Immature natural killer cell (primary cell): ENCODE data around the gene CYP4F11. TPM values are rescaled to one million over a fixed set of nuclear protein-coding genes. Genes with fewer than 3 reads are reported as not detected.
"Not testable (repeated sequence)": the region's sequence is repeated elsewhere in the genome, so short reads cannot be mapped to it uniquely, and the experiment has no call there.

Experiments used
- DNase-seq, 3 donors: peaks; one replicate each; pipeline ENCODE4 v3.0.0; 2022; ENCODE audit warnings: mixed read lengths in 1 of 3
- H3K27ac Mint-ChIP-seq, 6 donors: one replicate each; pipeline ENCODE4 v1.8.0; 2020; ENCODE audit warnings: mixed read lengths in 6 of 6, mild to moderate bottlenecking in 5 of 6, inconsistent platforms in 4 of 6, moderate library complexity in 3 of 6
- H3K27me3 Mint-ChIP-seq, 3 donors: one replicate each; pipeline ENCODE4 v1.8.0; 2020 to 2021; ENCODE audit warnings: low read depth in 3 of 3, mild to moderate bottlenecking in 3 of 3, mixed read lengths in 3 of 3, moderate library complexity in 3 of 3, inconsistent platforms in 1 of 3
- H3K36me3 Mint-ChIP-seq, 3 donors: one replicate each; pipeline ENCODE4 v1.8.0; 2020; ENCODE audit warnings: mixed read lengths in 3 of 3, inconsistent platforms in 2 of 3, mild to moderate bottlenecking in 2 of 3
- H3K4me1 Mint-ChIP-seq, 2 donors: one replicate each; pipeline ENCODE4 v1.8.0; 2020; ENCODE audit warnings: inconsistent platforms in 2 of 2, mild to moderate bottlenecking in 2 of 2, mixed read lengths in 2 of 2, moderate library complexity in 1 of 2
- H3K4me3 Mint-ChIP-seq, 5 donors: one replicate each; pipeline ENCODE4 v1.8.0; 2020; ENCODE audit warnings: mild to moderate bottlenecking in 5 of 5, mixed read lengths in 5 of 5, inconsistent platforms in 3 of 5, moderate library complexity in 3 of 5
- H3K9me3 Mint-ChIP-seq, 6 donors: one replicate each; pipeline ENCODE4 v1.8.0; 2020; ENCODE audit warnings: mild to moderate bottlenecking in 6 of 6, mixed read lengths in 6 of 6, inconsistent platforms in 4 of 6, moderate library complexity in 3 of 6
- polyA plus RNA-seq, 3 donors: library from polyadenylated mRNA; unstranded; fragments of 300-500 nt; fragmentation: Illumina TruSeq; gene quantifications; one replicate each; pipeline ENCODE4 v1.2.3, GENCODE V29; 2021

Gene CYP4F11
- polyA plus RNA-seq, 3 donors from 2014 or later, result not detected

- no peak for DNase-seq
- Mint-ChIP-seq H3K4me3 (no peak overlapping the region), H3K27me3 (peaks cover 9 to 19% (median 11%) of the 10 kb centered on the region in 3 donors), H3K4me1 (no peaks in the 10 kb centered on the region), H3K27ac (no peak overlapping the region), H3K36me3 (peaks cover 0 to 10% (median 5%) of the 10 kb centered on the region in 3 donors), H3K9me3 (peaks cover 9 to 17% (median 12%) of the 10 kb centered on the region in 6 donors)
Measured at GRCh38 chr19:15944401-15944800, 10.1 kb upstream of the CYP4F11 start.

GRCh38 chr19:15937771-15938170 is 3.4 kb upstream of the CYP4F11 start:
- Mint-ChIP-seq H3K4me1 (no peaks in the 10 kb centered on the region), H3K27me3 (peaks cover 3 to 15% (median 11%) of the 10 kb centered on the region in 3 donors), H3K36me3 (no peaks in the 10 kb centered on the region), H3K9me3 (no peaks in the 10 kb centered on the region), H3K4me3 (no peak overlapping the region), H3K27ac (no peak overlapping the region)
- DNase-seq, result no peak

- Mint-ChIP-seq H3K36me3 (no peaks in the 10 kb centered on the region), H3K4me3 (no peak overlapping the region), H3K9me3 (no peaks in the 10 kb centered on the region), H3K4me1 (no peaks in the 10 kb centered on the region), H3K27me3 (peaks cover 2 to 15% (median 11%) of the 10 kb centered on the region in 3 donors), H3K27ac (no peak overlapping the region)
- no peak for DNase-seq
Measured at GRCh38 chr19:15936950-15937349, 2.6 kb upstream of the CYP4F11 start.

GRCh38 chr19:15936173-15936572 is 1.8 kb upstream of the CYP4F11 start:
- no peaks in the 10 kb centered on the region for H3K4me1 Mint-ChIP-seq
- no peak for DNase-seq
- H3K4me3 Mint-ChIP-seq, result no peak overlapping the region
- H3K36me3 Mint-ChIP-seq, result no peaks in the 10 kb centered on the region
- peaks cover 2 to 15% (median 14%) of the 10 kb centered on the region in 3 donors for H3K27me3 Mint-ChIP-seq
- H3K9me3 Mint-ChIP-seq, result no peaks in the 10 kb centered on the region
- no peak overlapping the region for H3K27ac Mint-ChIP-seq

GRCh38 chr19:15935167-15935702 is 906 bp upstream of the CYP4F11 start:
- Mint-ChIP-seq H3K4me3 (no peak overlapping the region), H3K36me3 (peaks cover 0 to 4% (median 0%) of the 10 kb centered on the region in 3 donors), H3K27me3 (peaks cover 0 to 15% (median 14%) of the 10 kb centered on the region in 3 donors), H3K9me3 (no peaks in the 10 kb centered on the region), H3K27ac (peak overlapping the region in 1 of 6 donors; percentile 18), H3K4me1 (no peaks in the 10 kb centered on the region)
- DNase-seq, result no peak

- H3K27ac Mint-ChIP-seq, H3K9me3 Mint-ChIP-seq, H3K4me1 Mint-ChIP-seq, DNase-seq, H3K4me3 Mint-ChIP-seq, H3K36me3 Mint-ChIP-seq: not testable (repeated sequence)
- peaks cover 0 to 17% (median 13%) of the 10 kb centered on the region in 3 donors for H3K27me3 Mint-ChIP-seq
Measured at GRCh38 chr19:15933761-15934331, 483 bp downstream of the CYP4F11 start.

GRCh38 chr19:15928321-15928720 is 6.0 kb downstream of the CYP4F11 start:
- Mint-ChIP-seq H3K9me3 (peaks cover 0 to 2% (median 0%) of the 10 kb centered on the region in 6 donors), H3K27me3 (peaks cover 0 to 24% (median 9%) of the 10 kb centered on the region in 3 donors), H3K27ac (no peak overlapping the region), H3K4me3 (no peak overlapping the region), H3K36me3 (peaks cover 0 to 4% (median 0%) of the 10 kb centered on the region in 3 donors), H3K4me1 (no peaks in the 10 kb centered on the region)
- no peak for DNase-seq

- Mint-ChIP-seq H3K27me3 (peaks cover 2 to 27% (median 14%) of the 10 kb centered on the region in 3 donors), H3K9me3 (peaks cover 0 to 4% (median 0%) of the 10 kb centered on the region in 6 donors), H3K4me1 (no peaks in the 10 kb centered on the region), H3K36me3 (peaks cover 0 to 4% (median 0%) of the 10 kb centered on the region in 3 donors), H3K27ac (no peak overlapping the region), H3K4me3 (no peak overlapping the region)
- no peak for DNase-seq
Measured at GRCh38 chr19:15926484-15926883, 7.8 kb downstream of the CYP4F11 start.

GRCh38 chr19:15923702-15924101 is 10.6 kb downstream of the CYP4F11 start:
- Mint-ChIP-seq H3K9me3 (peaks cover 0 to 4% (median 0%) of the 10 kb centered on the region in 6 donors), H3K36me3 (no peaks in the 10 kb centered on the region), H3K27ac (no peak overlapping the region), H3K4me3 (no peak overlapping the region), H3K4me1 (no peaks in the 10 kb centered on the region), H3K27me3 (peaks cover 2 to 23% (median 14%) of the 10 kb centered on the region in 3 donors)
- DNase-seq, result no peak

GRCh38 chr19:15922021-15922420 is 12.3 kb downstream of the CYP4F11 start:
- Mint-ChIP-seq H3K9me3 (peaks cover 0 to 4% (median 0%) of the 10 kb centered on the region in 6 donors), H3K4me1 (no peaks in the 10 kb centered on the region), H3K36me3 (no peaks in the 10 kb centered on the region), H3K27ac (no peak overlapping the region), H3K4me3 (no peak overlapping the region), H3K27me3 (peaks cover 5 to 30% (median 14%) of the 10 kb centered on the region in 3 donors)
- DNase-seq, result no peak

- no peak overlapping the region for H3K27ac Mint-ChIP-seq
- no peak for DNase-seq
- peaks cover 0 to 5% (median 0%) of the 10 kb centered on the region in 3 donors for H3K36me3 Mint-ChIP-seq
- H3K4me1 Mint-ChIP-seq, result no peaks in the 10 kb centered on the region
- H3K27me3 Mint-ChIP-seq, result peaks cover 5 to 31% (median 11%) of the 10 kb centered on the region in 3 donors
- no peak overlapping the region for H3K4me3 Mint-ChIP-seq
- H3K9me3 Mint-ChIP-seq, result peaks cover 2 to 10% (median 6%) of the 10 kb centered on the region in 6 donors
Measured at GRCh38 chr19:15919243-15919642, 15.1 kb downstream of the CYP4F11 start.

- Mint-ChIP-seq H3K4me3 (no peak overlapping the region), H3K27me3 (peaks cover 13 to 33% (median 13%) of the 10 kb centered on the region in 3 donors), H3K27ac (no peak overlapping the region), H3K36me3 (peaks cover 0 to 5% (median 0%) of the 10 kb centered on the region in 3 donors), H3K9me3 (peaks cover 3 to 10% (median 5%) of the 10 kb centered on the region in 6 donors), H3K4me1 (no peaks in the 10 kb centered on the region)
- no peak for DNase-seq
Measured at GRCh38 chr19:15915109-15915508, 19.2 kb downstream of the CYP4F11 start.

GRCh38 chr19:15913830-15914229 is 20.5 kb downstream of the CYP4F11 start:
- Mint-ChIP-seq H3K4me3 (no peak overlapping the region), H3K27ac (no peak overlapping the region), H3K4me1 (no peaks in the 10 kb centered on the region), H3K27me3 (peaks cover 13 to 37% (median 15%) of the 10 kb centered on the region in 3 donors), H3K9me3 (peaks cover 3 to 10% (median 5%) of the 10 kb centered on the region in 6 donors), H3K36me3 (peaks cover 0 to 5% (median 0%) of the 10 kb centered on the region in 3 donors)
- DNase-seq, result no peak

- Mint-ChIP-seq H3K4me1 (no peaks in the 10 kb centered on the region), H3K9me3 (peaks cover 3 to 10% (median 5%) of the 10 kb centered on the region in 6 donors), H3K27me3 (peaks cover 13 to 38% (median 15%) of the 10 kb centered on the region in 3 donors)
Measured at GRCh38 chr19:15913384-15913783, 20.9 kb downstream of the CYP4F11 start.

More at GRCh38 chr19:15913384-15913783, 20.9 kb downstream of the CYP4F11 start:
- H3K4me3 Mint-ChIP-seq, result no peak overlapping the region
- no peak for DNase-seq
- H3K27ac Mint-ChIP-seq, result no peak overlapping the region
- H3K36me3 Mint-ChIP-seq, result peaks cover 0 to 5% (median 0%) of the 10 kb centered on the region in 3 donors
